Kidney glomerular epithelial cell (primary cell): ENCODE measurements around the gene SYT8.
A peak's percentile ranks its signal among the peaks of the same experiment; 100 is the strongest.

Experiments
- DNase-seq: peaks from one replicate; lab custom pipeline; 2025; lab: John Stamatoyannopoulos, UW

The SYT8 gene

GRCh38 chr11:1819074-1819473 lies 15.7 kb upstream of the SYT8 start:
- DNase-seq: no peak

GRCh38 chr11:1820463-1821325 lies 14.1 kb upstream of the SYT8 start:
- DNase-seq: no peak

- no peak for DNase-seq
Measured at GRCh38 chr11:1821562-1821961, 13.2 kb upstream of the SYT8 start.

GRCh38 chr11:1822648-1823375 lies 12.0 kb upstream of the SYT8 start:
- no peak for DNase-seq

GRCh38 chr11:1823376-1824220 lies 11.2 kb upstream of the SYT8 start:
- DNase-seq: no peak

- no peak for DNase-seq
Measured at GRCh38 chr11:1824221-1825038, 10.4 kb upstream of the SYT8 start.

GRCh38 chr11:1825039-1825740 lies 9.6 kb upstream of the SYT8 start:
- no peak for DNase-seq

GRCh38 chr11:1825785-1826451 lies 8.9 kb upstream of the SYT8 start:
- no peak for DNase-seq

GRCh38 chr11:1826552-1827094 lies 8.2 kb upstream of the SYT8 start:
- no peak for DNase-seq

- DNase-seq: peak; percentile 83
Measured at GRCh38 chr11:1827095-1827813, 7.5 kb upstream of the SYT8 start.

GRCh38 chr11:1827931-1828330 lies 6.9 kb upstream of the SYT8 start:
- DNase-seq: no peak

- DNase-seq: no peak
Measured at GRCh38 chr11:1828542-1828941, 6.2 kb upstream of the SYT8 start.

- peak; percentile 45 for DNase-seq
Measured at GRCh38 chr11:1829039-1829820, 5.6 kb upstream of the SYT8 start.

- no peak for DNase-seq
Measured at GRCh38 chr11:1830004-1830321, 4.8 kb upstream of the SYT8 start.

GRCh38 chr11:1830322-1831223 lies 4.2 kb upstream of the SYT8 start:
- no peak for DNase-seq

- DNase-seq: no peak
Measured at GRCh38 chr11:1831338-1832210, 3.2 kb upstream of the SYT8 start.
